CD14-positive monocyte (primary cell): Measurements from ENCODE around the gene TMEM225. TPM values are rescaled to one million over a fixed set of nuclear protein-coding genes. Genes with fewer than 3 reads are reported as not detected.

Source experiments
- DNase-seq, 3 donors: peaks; one replicate each; pipeline ENCODE4 v3.0.0-alpha.2; 2011 to 2022
- H2AFZ ChIP-seq: 2 replicates; pipeline ENCODE4 v1.6.0; 2012; ENCODE audit warnings: mild to moderate bottlenecking, low read depth, low read length, inconsistent platforms; ENCODE audit not compliant: insufficient read depth, poor library complexity, severe bottlenecking
- H3K27ac ChIP-seq, 2 donors: 1 replicate in 1 of 2; 2 replicates in 1 of 2; pipeline ENCODE4 v1.5.1; 2012 to 2013; ENCODE audit warnings: low read length in 2 of 2, control low read depth in 1 of 2, inconsistent platforms in 1 of 2, low read depth in 1 of 2, mild to moderate bottlenecking in 1 of 2
- H3K27me3 ChIP-seq, 2 donors: one replicate each; pipeline versions ENCODE4 v1.6.0 to v1.6.1; 2011 to 2013; ENCODE audit warnings: low read length in 2 of 2; ENCODE audit not compliant: control insufficient read depth in 2 of 2, insufficient read depth in 2 of 2
- H3K36me3 ChIP-seq, 2 donors: replicated peaks in 1 of 2; 1 replicate in 1 of 2; 2 replicates in 1 of 2; pipeline versions ENCODE4 v1.5.1 to v1.6.1; 2012 to 2013; ENCODE audit warnings: low read length in 2 of 2, control low read depth in 1 of 2, inconsistent platforms in 1 of 2, mild to moderate bottlenecking in 1 of 2; ENCODE audit not compliant: insufficient read depth in 2 of 2, control insufficient read depth in 1 of 2
- H3K4me1 ChIP-seq, 2 donors: 1 replicate in 1 of 2; 2 replicates in 1 of 2; pipeline versions ENCODE4 v1.5.1 to v1.6.1; 2012 to 2013; ENCODE audit warnings: low read length in 2 of 2, control low read depth in 1 of 2, inconsistent platforms in 1 of 2, mild to moderate bottlenecking in 1 of 2, moderate library complexity in 1 of 2; ENCODE audit not compliant: insufficient read depth in 2 of 2, control insufficient read depth in 1 of 2
- H3K4me2 ChIP-seq: replicated peaks from 2 replicates; pipeline ENCODE3; 2012; ENCODE audit warnings: low read length, moderate library complexity, mild to moderate bottlenecking; ENCODE audit not compliant: poor library complexity, severe bottlenecking; ENCODE audit errors: extremely low read depth
- H3K4me3 ChIP-seq, 3 experiments: fragments of 200-600 bp in 1 of 3; sonication (generic) in 1 of 3; replicated peaks in 1 of 3; 1 replicate in 2 of 3; 2 replicates in 1 of 3; pipeline ENCODE4 v1.5.1; 2011 to 2013; ENCODE audit warnings: low read length in 3 of 3, mild to moderate bottlenecking in 3 of 3, control low read depth in 2 of 3, low read depth in 2 of 3, inconsistent platforms in 1 of 3, moderate library complexity in 1 of 3
- H3K79me2 ChIP-seq: 2 replicates; pipeline ENCODE4 v1.6.0; 2012; ENCODE audit warnings: mild to moderate bottlenecking, control low read depth, inconsistent platforms, low read length, moderate library complexity; ENCODE audit not compliant: insufficient read depth
- H3K9ac ChIP-seq: 2 replicates; pipeline ENCODE4 v1.6.0; 2017; ENCODE audit warnings: low read length, mild to moderate bottlenecking; ENCODE audit not compliant: insufficient read depth, poor library complexity, severe bottlenecking
- H3K9me3 ChIP-seq, 2 donors: replicated peaks in 1 of 2; 1 replicate in 1 of 2; 2 replicates in 1 of 2; pipeline versions ENCODE4 v1.5.1 to v1.6.1; 2012 to 2013; ENCODE audit warnings: low read length in 2 of 2, control low read depth in 1 of 2; ENCODE audit not compliant: control insufficient read depth in 1 of 2, insufficient read depth in 1 of 2
- H4K20me1 ChIP-seq: 2 replicates; pipeline ENCODE4 v1.6.0; 2012; ENCODE audit warnings: mild to moderate bottlenecking, low read length, control low read depth, moderate library complexity; ENCODE audit not compliant: insufficient read depth
- H3K27ac Mint-ChIP-seq, 7 donors: one replicate each; pipeline ENCODE4 v1.8.0; 2020; ENCODE audit warnings: mild to moderate bottlenecking in 7 of 7, mixed read lengths in 7 of 7, moderate library complexity in 6 of 7, inconsistent platforms in 2 of 7
- H3K27me3 Mint-ChIP-seq, 3 donors: one replicate each; pipeline ENCODE4 v1.8.0; 2021 to 2022; ENCODE audit warnings: low read depth in 3 of 3, mild to moderate bottlenecking in 3 of 3, mixed read lengths in 3 of 3, moderate library complexity in 3 of 3, inconsistent platforms in 1 of 3
- H3K36me3 Mint-ChIP-seq, 2 donors: one replicate each; pipeline ENCODE4 v1.8.0; 2020; ENCODE audit warnings: mixed read lengths in 2 of 2, inconsistent platforms in 1 of 2, mild to moderate bottlenecking in 1 of 2
- H3K4me1 Mint-ChIP-seq: one replicate; pipeline ENCODE4 v1.8.0; 2020; ENCODE audit warnings: mild to moderate bottlenecking, mixed read lengths
- H3K4me3 Mint-ChIP-seq, 2 donors: one replicate each; pipeline ENCODE4 v1.8.0; 2020; ENCODE audit warnings: mild to moderate bottlenecking in 2 of 2, mixed read lengths in 2 of 2, moderate library complexity in 1 of 2
- H3K9me3 Mint-ChIP-seq, 7 donors: one replicate each; pipeline ENCODE4 v1.8.0; 2020 to 2022; ENCODE audit warnings: mixed read lengths in 7 of 7, mild to moderate bottlenecking in 6 of 7, moderate library complexity in 6 of 7, inconsistent platforms in 2 of 7
- CTCF ChIP-seq: fragments of 200-600 bp; IDR thresholded peaks from one replicate; pipeline ENCODE4 v1.8.0; 2022; ENCODE audit warnings: antibody characterized with exemption, mild to moderate bottlenecking
- WGBS: methylation state at CpG from one replicate; pipeline ENCODE4 v1.1.5; 2013; ENCODE audit warnings: missing lambda C conversion rate; ENCODE audit not compliant: insufficient coverage; 5-methylcytosine and 5-hydroxymethylcytosine counted together
- intact Hi-C, 2 donors: fragments of 100-400 bp; cut with micrococcal nuclease; formaldehyde crosslinking; loops; one replicate each; pipeline versions ENCODE4 v1.15.0 to v1.15.1; 2023
- polyA plus RNA-seq, 3 donors: library from polyadenylated mRNA; depleted of rRNA in 1 of 3; unstranded in 2 of 3; stranded (reverse) in 1 of 3; fragments of 300-500 nt in 2 of 3; fragments of >200 nt in 1 of 3; fragmentation: Illumina TruSeq in 2 of 3; gene quantifications; 1 replicate in 2 of 3; 2 replicates in 1 of 3; pipeline ENCODE4 v1.2.3, GENCODE V29; 2012 to 2021

Gene TMEM225
- polyA plus RNA-seq, 3 donors, result not detected

GRCh38 chr11:123838199-123838598 is 47.3 kb downstream of the TMEM225 start:
- H3K36me3 Mint-ChIP-seq, result no peaks in the 10 kb centered on the region
- peaks cover 0 to 8% (median 2%) of the 10 kb centered on the region in 7 donors for H3K9me3 Mint-ChIP-seq
- H3K4me3 Mint-ChIP-seq, result no peak overlapping the region
- Histone ChIP-seq H3K79me2 (no peaks in the 10 kb centered on the region), H3K4me1 (no peaks in the 10 kb centered on the region), H4K20me1 (no peaks in the 10 kb centered on the region), H3K4me3 (no peak overlapping the region), H3K27me3 (no peaks in the 10 kb centered on the region), H3K36me3 (no peaks in the 10 kb centered on the region), H3K9me3 (peaks cover 0 to 3% of the 10 kb centered on the region in 2 donors), H2AFZ (no peak overlapping the region), H3K9ac (no peak overlapping the region), H3K4me2 (no peak overlapping the region), H3K27ac (no peak overlapping the region)
- WGBS, result 90% methylated on average over 2 of the region's 3 CpGs
- no peaks in the 10 kb centered on the region for H3K4me1 Mint-ChIP-seq
- H3K27ac Mint-ChIP-seq, result no peak overlapping the region
- H3K27me3 Mint-ChIP-seq, result peaks cover 0 to 4% (median 4%) of the 10 kb centered on the region in 3 donors
- no peak for DNase-seq
- intact Hi-C loops, result no loop called here
- no peak for TF ChIP-seq CTCF

GRCh38 chr11:123833095-123833494 is 52.4 kb downstream of the TMEM225 start:
- WGBS, result no CpG with 5 or more reads among the region's 2 CpGs
- Histone ChIP-seq H3K79me2 (no peaks in the 10 kb centered on the region), H3K9ac (no peak overlapping the region), H3K4me3 (no peak overlapping the region), H3K4me2 (no peak overlapping the region), H3K36me3 (no peaks in the 10 kb centered on the region), H3K27me3 (no peaks in the 10 kb centered on the region), H3K4me1 (no peaks in the 10 kb centered on the region), H3K27ac (no peak overlapping the region), H2AFZ (no peak overlapping the region), H4K20me1 (no peaks in the 10 kb centered on the region), H3K9me3 (peaks cover 0 to 8% of the 10 kb centered on the region in 2 donors)
- no peak overlapping the region for H3K27ac Mint-ChIP-seq
- peaks cover 1 to 10% (median 5%) of the 10 kb centered on the region in 7 donors for H3K9me3 Mint-ChIP-seq
- TF ChIP-seq CTCF, result no peak
- intact Hi-C loops, result no loop called here
- no peak overlapping the region for H3K4me3 Mint-ChIP-seq
- peaks cover 2 to 4% (median 3%) of the 10 kb centered on the region in 3 donors for H3K27me3 Mint-ChIP-seq
- DNase-seq, result no peak
- H3K36me3 Mint-ChIP-seq, result no peaks in the 10 kb centered on the region
- no peaks in the 10 kb centered on the region for H3K4me1 Mint-ChIP-seq

Other genes starting within 250 kb of the TMEM225 start
- gene SCN3B, start 231.0 kb downstream of the TMEM225 start, polyA plus RNA-seq, result not detected
- gene ZNF202, start 144.0 kb downstream of the TMEM225 start, polyA plus RNA-seq, result 1 to 10 TPM; 1.5 to 6.6 (median 1.9) TPM
- gene OR6X1, start 131.2 kb downstream of the TMEM225 start, polyA plus RNA-seq, result not detected
- gene OR6M1, start 79.3 kb downstream of the TMEM225 start, polyA plus RNA-seq, result not detected
- not detected for gene OR8D4, start 16.5 kb upstream of the TMEM225 start, polyA plus RNA-seq
- not detected for gene OR4D5, start 53.9 kb upstream of the TMEM225 start, polyA plus RNA-seq
- gene OR6T1, start 58.2 kb upstream of the TMEM225 start, polyA plus RNA-seq, result not detected
- not detected for gene OR10S1, start 92.1 kb upstream of the TMEM225 start, polyA plus RNA-seq
- gene OR10G6, start 109.5 kb upstream of the TMEM225 start, polyA plus RNA-seq, result not detected
- gene OR10G4, start 127.3 kb upstream of the TMEM225 start, polyA plus RNA-seq, result not detected
- not detected for gene OR10G9, start 137.3 kb upstream of the TMEM225 start, polyA plus RNA-seq
- not detected for gene OR10G8, start 141.1 kb upstream of the TMEM225 start, polyA plus RNA-seq
- not detected for gene OR10G7, start 155.7 kb upstream of the TMEM225 start, polyA plus RNA-seq
- gene VWA5A, start 229.8 kb upstream of the TMEM225 start, polyA plus RNA-seq, result 10 to 100 TPM in 1 of 3 donors, 1 to 10 TPM in 2; 7.6 to 11.2 (median 8.8) TPM